ENCODE measurements around the gene SLC22A4. TPM values are rescaled to one million over a fixed set of nuclear protein-coding genes. Genes with fewer than 3 reads are reported as not detected.

Gene SLC22A4
- total and polyA plus RNA-seq, 2 donors (not counting 1 experiment from before 2014, with no cell fraction given), result 0.18 TPM; not detected in 1

GRCh38 chr5:132383261-132383660, 89.1 kb downstream of the SLC22A4 start:
- H3K27me3 ChIP-seq (replicated peaks in 1 of 4; ENCODE audit: control extremely low read depth in 1 of 4, control insufficient read depth in 3 of 4, insufficient read depth in 4 of 4, low read length in 3 of 4), result no peaks in the 10 kb centered on the region
- H3K27ac ChIP-seq (ENCODE audit: low read length in 2 of 2), result no peak overlapping the region
- no peak overlapping the region for H3K4me2 ChIP-seq (replicated peaks; ENCODE audit: low read depth, low read length, poor library complexity, severe bottlenecking)
- no peaks in the 10 kb centered on the region for H4K20me1 ChIP-seq (ENCODE audit: control insufficient read depth, insufficient read depth, low read length, poor library complexity, severe bottlenecking)
- WGBS (ENCODE audit: insufficient coverage), result no CpG with 5 or more reads among the region's 1 CpG
- CTCF ChIA-PET, result interaction anchor here (1.6 to 19.9 kb wide), 3 partner anchors 25 to 437 kb away, joined by 8 to 528 read pairs (median 13); no protein-coding TSS in a partner anchor
- DNase-seq, result no peak
- Mint-ChIP-seq H3K27ac (no peak overlapping the region), H3K4me1 (peaks cover 19% of the 10 kb centered on the region), H3K4me3 (no peak overlapping the region), H3K27me3 (no peaks in the 10 kb centered on the region), H3K9me3 (ENCODE audit: insufficient read depth) (no peaks in the 10 kb centered on the region)
- H3K36me3 ChIP-seq (replicated peaks in 1 of 2; ENCODE audit: control extremely low read depth in 1 of 2, control insufficient read depth in 1 of 2, extremely low read depth in 1 of 2, insufficient read depth in 2 of 2, low read length in 1 of 2), result no peaks in the 10 kb centered on the region
- no peak for TF ChIP-seq CTCF (IDR thresholded peaks at IDR 0.05)
- TF ChIP-seq EZH2 (IDR thresholded peaks at IDR 0.05; ENCODE audit: borderline replicate concordance, insufficient read depth, low read depth, low read length, poor library complexity, severe bottlenecking), result no peak
- POLR2A ChIA-PET, result interaction anchor here (0.6 kb wide), 1 partner anchor 736 kb away, joined by 3 read pairs; no protein-coding TSS in a partner anchor
- no peak overlapping the region for H3K9ac ChIP-seq (ENCODE audit: low read length)
- intact Hi-C loops (cut with micrococcal nuclease), result no loop called here
- no peak for ATAC-seq (ENCODE audit: low read depth)
- no peak overlapping the region for H3K4me3 ChIP-seq (ENCODE audit: control extremely low read depth in 1 of 5, extremely low read depth in 1 of 5, insufficient read depth in 1 of 5, low read depth in 2 of 5, low read length in 4 of 5)
- no peaks in the 10 kb centered on the region for H3K9me3 ChIP-seq (ENCODE audit: control extremely low read depth in 1 of 3, control insufficient read depth in 2 of 3, insufficient read depth in 1 of 3, low read length in 2 of 3)
- H2AFZ ChIP-seq (ENCODE audit: insufficient read depth, low read depth, low read length, poor library complexity, severe bottlenecking), result no peak overlapping the region
- no peaks in the 10 kb centered on the region for H3K79me2 ChIP-seq (ENCODE audit: control insufficient read depth, insufficient read depth, low read length)
- H3K4me1 ChIP-seq (ENCODE audit: control insufficient read depth in 2 of 2, insufficient read depth in 2 of 2, low read length in 2 of 2), result peaks cover 15 to 18% of the 10 kb centered on the region in 2 donors

GRCh38 chr5:132383984-132384383, 89.8 kb downstream of the SLC22A4 start:
- TF ChIP-seq CTCF (IDR thresholded peaks at IDR 0.05) (no peak), EZH2 (IDR thresholded peaks at IDR 0.05; ENCODE audit: borderline replicate concordance, insufficient read depth, low read depth, low read length, poor library complexity, severe bottlenecking) (no peak)
- Histone ChIP-seq H3K27me3 (replicated peaks in 1 of 4; ENCODE audit: control extremely low read depth in 1 of 4, control insufficient read depth in 3 of 4, insufficient read depth in 4 of 4, low read length in 3 of 4) (no peaks in the 10 kb centered on the region), H2AFZ (ENCODE audit: insufficient read depth, low read depth, low read length, poor library complexity, severe bottlenecking) (no peak overlapping the region), H4K20me1 (ENCODE audit: control insufficient read depth, insufficient read depth, low read length, poor library complexity, severe bottlenecking) (no peaks in the 10 kb centered on the region), H3K36me3 (replicated peaks in 1 of 2; ENCODE audit: control extremely low read depth in 1 of 2, control insufficient read depth in 1 of 2, extremely low read depth in 1 of 2, insufficient read depth in 2 of 2, low read length in 1 of 2) (no peaks in the 10 kb centered on the region), H3K79me2 (ENCODE audit: control insufficient read depth, insufficient read depth, low read length) (no peaks in the 10 kb centered on the region), H3K4me2 (replicated peaks; ENCODE audit: low read depth, low read length, poor library complexity, severe bottlenecking) (no peak overlapping the region), H3K4me3 (ENCODE audit: control extremely low read depth in 1 of 5, extremely low read depth in 1 of 5, insufficient read depth in 1 of 5, low read depth in 2 of 5, low read length in 4 of 5) (no peak overlapping the region), H3K9ac (ENCODE audit: low read length) (no peak overlapping the region), H3K27ac (ENCODE audit: low read length in 2 of 2) (no peak overlapping the region), H3K4me1 (ENCODE audit: control insufficient read depth in 2 of 2, insufficient read depth in 2 of 2, low read length in 2 of 2) (peaks cover 15 to 18% of the 10 kb centered on the region in 2 donors), H3K9me3 (ENCODE audit: control extremely low read depth in 1 of 3, control insufficient read depth in 2 of 3, insufficient read depth in 1 of 3, low read length in 2 of 3) (no peaks in the 10 kb centered on the region)
- peaks cover 19% of the 10 kb centered on the region for H3K4me1 Mint-ChIP-seq
- POLR2A ChIA-PET, result no interaction called here
- H3K9me3 Mint-ChIP-seq (ENCODE audit: insufficient read depth), result no peaks in the 10 kb centered on the region
- DNase-seq, result no peak
- CTCF ChIA-PET, result interaction anchor here (0.8 to 19.9 kb wide), 8 partner anchors 11 to 499 kb away, joined by 3 to 528 read pairs (median 4); no protein-coding TSS in a partner anchor
- no peak overlapping the region for H3K27ac Mint-ChIP-seq
- H3K4me3 Mint-ChIP-seq, result no peak overlapping the region
- 100% methylated on average over 4 of the region's 5 CpGs for WGBS (ENCODE audit: insufficient coverage)
- no peaks in the 10 kb centered on the region for H3K27me3 Mint-ChIP-seq
- no peak for ATAC-seq (ENCODE audit: low read depth)
- intact Hi-C loops (cut with micrococcal nuclease), result no loop called here
